HCT116 (cell line): ENCODE data around the gene SMIM14. TPM values are rescaled to one million over a fixed set of nuclear protein-coding genes. Genes with fewer than 3 reads are reported as not detected.

Source experiments
- ATAC-seq: fragments of 200-7000 bp; cut with Tn5 transposase; 2 replicates; pipeline ENCODE4 v1.9.1; 2020; ENCODE audit warnings: mild to moderate bottlenecking, moderate library complexity
- BruUV-seq: library from RNA; stranded (reverse); fragments of 400-500 nt; replicated peaks from 2 replicates; lab custom pipeline; 2021; lab: Mats Ljungman, UMichigan
- CTCF ChIA-PET: fragments of 300-600 bp; sonication (Branson Sonifier 250); formaldehyde crosslinking; loops from one replicate; lab custom pipeline; 2021; ENCODE audit warnings: antibody characterized with exemption; lab: Charles Lee
- POLR2A ChIA-PET: fragments of 300-600, 350-600 bp; sonication (Branson Sonifier 250); formaldehyde crosslinking; loops from one replicate; lab custom pipeline; 2021; ENCODE audit warnings: antibody characterized with exemption; lab: Charles Lee
- RAD21 ChIA-PET, 2 experiments: fragments of 300-600 bp; sonication (Branson Sonifier 250); formaldehyde crosslinking; loops; one replicate each; lab custom pipeline; 2023; ENCODE audit warnings: low total read pairs in 2 of 2; ENCODE audit not compliant: uncharacterized antibody in 2 of 2, unreplicated experiment in 2 of 2, low non-redundant PET in 1 of 2; lab: Charles Lee
- DNase-seq: peaks from one replicate; pipeline ENCODE4 v3.0.0-alpha.2; 2010; ENCODE audit warnings: low read depth, low spot score
- H2AFZ ChIP-seq: fragments of 200-600 bp; shearing (Covaris generic), sonication (generic); 2 replicates; pipeline ENCODE4 v1.6.1; 2017; ENCODE audit warnings: low read depth, mixed run types, mixed read lengths, antibody characterized with exemption, low read length; ENCODE audit not compliant: poor library complexity, severe bottlenecking
- H3K27ac ChIP-seq: 2 replicates; pipeline ENCODE4 v1.5.1; 2012; ENCODE audit warnings: low read depth, low read length
- H3K27me3 ChIP-seq: fragments of 200-600 bp; sonication (generic); 2 replicates; pipeline ENCODE4 v1.6.1; 2016; ENCODE audit warnings: mixed run types, low read length, mixed read lengths; ENCODE audit not compliant: insufficient read depth
- H3K36me3 ChIP-seq, 2 experiments: fragments of 200-500 bp in 1 of 2; fragments of 200-600 bp in 1 of 2; sonication (Bioruptor generic) in 1 of 2; sonication (generic) in 1 of 2; 2 replicates each; pipeline versions ENCODE4 v1.5.1 to v1.6.1; 2014 to 2016; ENCODE audit warnings: low read length in 2 of 2, inconsistent platforms in 1 of 2, mixed read lengths in 1 of 2, mixed run types in 1 of 2; ENCODE audit not compliant: insufficient read depth in 2 of 2, control insufficient read depth in 1 of 2
- H3K4me1 ChIP-seq, 2 experiments: fragments of 200-600 bp in 1 of 2; sonication (generic) in 1 of 2; 2 replicates each; pipeline versions ENCODE4 v1.5.1 to v1.6.1; 2012 to 2017; ENCODE audit warnings: low read length in 2 of 2, inconsistent platforms in 1 of 2, mild to moderate bottlenecking in 1 of 2, mixed read lengths in 1 of 2, mixed run types in 1 of 2, moderate library complexity in 1 of 2; ENCODE audit not compliant: insufficient read depth in 2 of 2, control insufficient read depth in 1 of 2
- H3K4me2 ChIP-seq: fragments of 200-600 bp; sonication (generic); 2 replicates; pipeline ENCODE4 v1.6.1; 2017; ENCODE audit warnings: mixed run types, low read length, mixed read lengths
- H3K4me3 ChIP-seq, 2 experiments: fragments of 200-600 bp in 1 of 2; sonication (generic) in 1 of 2; replicated peaks in 1 of 2; 2 replicates each; pipeline ENCODE4 v1.5.1; 2011 to 2016; ENCODE audit warnings: low read length in 2 of 2, control low read depth in 1 of 2, low read depth in 1 of 2, mild to moderate bottlenecking in 1 of 2, mixed read lengths in 1 of 2, mixed run types in 1 of 2
- H3K79me2 ChIP-seq: fragments of 200-600 bp; sonication (generic); 2 replicates; pipeline ENCODE4 v1.6.1; 2017; ENCODE audit warnings: mild to moderate bottlenecking, mixed run types, low read length, moderate library complexity, mixed read lengths; ENCODE audit not compliant: insufficient read depth
- H3K9ac ChIP-seq: fragments of 200-600 bp; sonication (generic); 2 replicates; pipeline ENCODE4 v1.6.1; 2016; ENCODE audit warnings: low read length, mixed read lengths
- H3K9me2 ChIP-seq: fragments of 200-600 bp; sonication (generic), shearing (Covaris generic); 2 replicates; pipeline ENCODE4 v1.6.1; 2017; ENCODE audit warnings: mixed run types, mild to moderate bottlenecking, moderate library complexity; ENCODE audit not compliant: insufficient read depth
- H3K9me3 ChIP-seq, 2 experiments: fragments of 200-500 bp in 1 of 2; fragments of 200-600 bp in 1 of 2; sonication (Bioruptor generic) in 1 of 2; sonication (generic) in 1 of 2; 2 replicates each; pipeline ENCODE4 v1.6.1; 2014 to 2017; ENCODE audit warnings: low read length in 2 of 2, mixed read lengths in 2 of 2, inconsistent platforms in 1 of 2, low read depth in 1 of 2, mild to moderate bottlenecking in 1 of 2, mixed run types in 1 of 2, moderate library complexity in 1 of 2; ENCODE audit not compliant: control insufficient read depth in 1 of 2, insufficient read depth in 1 of 2
- H4K20me1 ChIP-seq: fragments of 200-600 bp; sonication (generic), shearing (Covaris generic); 2 replicates; pipeline ENCODE4 v1.6.1; 2017; ENCODE audit warnings: mixed run types, mild to moderate bottlenecking, moderate library complexity; ENCODE audit not compliant: insufficient read depth
- CBX3 ChIP-seq: IDR thresholded peaks from 2 replicates; pipeline ENCODE4 v1.6.1; 2012; ENCODE audit warnings: low read depth
- EGR1 ChIP-seq: IDR thresholded peaks from 2 replicates; pipeline ENCODE4 v1.6.1; 2012; ENCODE audit warnings: low read depth
- ELF1 ChIP-seq: IDR thresholded peaks from 2 replicates; pipeline ENCODE4 v1.6.1; 2012; ENCODE audit warnings: low read depth, borderline replicate concordance
- EZH2 ChIP-seq: fragments of 200-600 bp; sonication (generic); IDR thresholded peaks from 2 replicates; pipeline ENCODE4 v1.6.1; 2017; ENCODE audit warnings: antibody characterized with exemption, mixed run types
- EZH2phosphoT487 ChIP-seq: fragments of 200-600 bp; IDR thresholded peaks from 2 replicates; pipeline ENCODE4 v1.6.1; 2018; ENCODE audit warnings: antibody characterized with exemption, borderline replicate concordance
- FOSL1 ChIP-seq: IDR thresholded peaks from 2 replicates; pipeline ENCODE4 v1.6.1; 2012; ENCODE audit warnings: low read depth
- MAX ChIP-seq: IDR thresholded peaks from 2 replicates; pipeline ENCODE4 v1.6.1; 2012
- POLR2A ChIP-seq: IDR thresholded peaks from 2 replicates; pipeline ENCODE4 v1.7.0; 2011; ENCODE audit warnings: borderline replicate concordance; ENCODE audit not compliant: insufficient read depth, insufficient read length; ENCODE audit errors: extremely low read depth
- POLR2AphosphoS5 ChIP-seq: IDR thresholded peaks from 2 replicates; pipeline ENCODE4 v1.6.1; 2011; ENCODE audit warnings: mild to moderate bottlenecking, low read depth, low read length, moderate library complexity
- SIN3A ChIP-seq: IDR thresholded peaks from 2 replicates; pipeline ENCODE4 v1.6.1; 2012; ENCODE audit warnings: low read depth
- SP1 ChIP-seq: IDR thresholded peaks from 2 replicates; pipeline ENCODE4 v1.6.1; 2012; ENCODE audit warnings: low read depth
- TCF7L2 ChIP-seq: IDR thresholded peaks from 2 replicates; pipeline ENCODE4 v1.7.0; 2011; ENCODE audit warnings: borderline replicate concordance, inconsistent platforms; ENCODE audit not compliant: insufficient read depth, insufficient read length; ENCODE audit errors: extremely low read depth
- YY1 ChIP-seq: IDR thresholded peaks from 2 replicates; pipeline ENCODE4 v1.6.1; 2011; ENCODE audit warnings: low read length, low read depth, moderate library complexity, mild to moderate bottlenecking; ENCODE audit not compliant: insufficient replicate concordance; ENCODE audit errors: extremely low read depth
- ZNF274 ChIP-seq: fragments of 200-500 bp; sonication (Bioruptor generic); IDR thresholded peaks from 2 replicates; pipeline ENCODE4 v1.6.1; 2014; ENCODE audit warnings: mild to moderate bottlenecking, low read depth, low read length, inconsistent platforms
- intact Hi-C: fragments of 100-400 bp; cut with micrococcal nuclease; formaldehyde crosslinking; loops from 2 replicates; pipeline ENCODE4 v1.10.0; 2022
- total RNA-seq: library from RNA; stranded (reverse); gene quantifications from one replicate; pipeline ENCODE4 v1.2.1, GENCODE V29; 2021; ENCODE audit not compliant: unreplicated experiment
- TF ChIP-seq, protein P1 (sequence below): IDR thresholded peaks from 2 replicates; pipeline ENCODE4 v1.6.1; 2011; ENCODE audit warnings: mild to moderate bottlenecking, low read length, moderate library complexity; ENCODE audit not compliant: insufficient replicate concordance; ENCODE audit errors: extremely low read depth
- TF ChIP-seq, protein P2 (sequence below), 3 experiments: fragments of 200-600 bp in 1 of 3; sonication (generic) in 1 of 3; IDR thresholded peaks in 2 of 3; conservative IDR thresholded peaks in 1 of 3; 2 replicates each; pipeline ENCODE4 v1.5.1; 2012 to 2017; ENCODE audit warnings: low read depth in 2 of 3, low read length in 2 of 3, antibody characterized with exemption in 1 of 3, borderline replicate concordance in 1 of 3, control low read depth in 1 of 3, mild to moderate bottlenecking in 1 of 3, mixed read lengths in 1 of 3, mixed run types in 1 of 3, moderate library complexity in 1 of 3; ENCODE audit not compliant: insufficient read depth in 1 of 3

The SMIM14 gene
- total RNA-seq, 1 experiment from 2014 or later: 21.6 TPM

DNA sequence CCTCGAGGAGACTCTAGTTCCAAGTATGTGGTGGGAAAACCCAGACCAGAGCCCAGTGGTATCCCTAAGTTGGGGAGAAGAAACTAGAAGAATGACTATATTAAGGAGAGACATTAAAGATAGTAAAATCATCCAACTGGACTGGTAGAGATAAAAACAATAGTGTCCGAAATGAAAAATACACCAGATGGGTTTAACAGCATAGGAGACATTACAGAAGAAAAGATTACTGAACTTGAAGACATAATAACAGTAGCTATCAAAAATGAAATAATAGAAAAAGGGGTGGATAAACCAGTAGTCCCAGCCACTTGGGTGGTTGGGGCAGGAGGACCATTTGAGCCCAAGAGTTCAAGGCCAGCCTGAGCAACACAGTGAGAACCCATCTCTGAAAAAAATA, 31.9 kb downstream of the SMIM14 start:
- POLR2A ChIA-PET: no interaction called here
- Histone ChIP-seq H4K20me1 (no peaks in the 10 kb centered on the region), H3K4me3 (no peak overlapping the region), H3K4me1 (peaks cover 0 to 8% of the 10 kb centered on the region in 2 experiments; a peak in 1 of 4 replicates), H3K4me2 (no peak overlapping the region), H3K79me2 (no peaks in the 10 kb centered on the region)
- no peak for ATAC-seq
- no TSS peak for BruUV-seq
- TF ChIP-seq EZH2: no peak
- TF ChIP-seq, protein P1, sequence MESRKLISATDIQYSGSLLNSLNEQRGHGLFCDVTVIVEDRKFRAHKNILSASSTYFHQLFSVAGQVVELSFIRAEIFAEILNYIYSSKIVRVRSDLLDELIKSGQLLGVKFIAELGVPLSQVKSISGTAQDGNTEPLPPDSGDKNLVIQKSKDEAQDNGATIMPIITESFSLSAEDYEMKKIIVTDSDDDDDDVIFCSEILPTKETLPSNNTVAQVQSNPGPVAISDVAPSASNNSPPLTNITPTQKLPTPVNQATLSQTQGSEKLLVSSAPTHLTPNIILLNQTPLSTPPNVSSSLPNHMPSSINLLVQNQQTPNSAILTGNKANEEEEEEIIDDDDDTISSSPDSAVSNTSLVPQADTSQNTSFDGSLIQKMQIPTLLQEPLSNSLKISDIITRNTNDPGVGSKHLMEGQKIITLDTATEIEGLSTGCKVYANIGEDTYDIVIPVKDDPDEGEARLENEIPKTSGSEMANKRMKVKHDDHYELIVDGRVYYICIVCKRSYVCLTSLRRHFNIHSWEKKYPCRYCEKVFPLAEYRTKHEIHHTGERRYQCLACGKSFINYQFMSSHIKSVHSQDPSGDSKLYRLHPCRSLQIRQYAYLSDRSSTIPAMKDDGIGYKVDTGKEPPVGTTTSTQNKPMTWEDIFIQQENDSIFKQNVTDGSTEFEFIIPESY: no peak
- TF ChIP-seq, protein P2, sequence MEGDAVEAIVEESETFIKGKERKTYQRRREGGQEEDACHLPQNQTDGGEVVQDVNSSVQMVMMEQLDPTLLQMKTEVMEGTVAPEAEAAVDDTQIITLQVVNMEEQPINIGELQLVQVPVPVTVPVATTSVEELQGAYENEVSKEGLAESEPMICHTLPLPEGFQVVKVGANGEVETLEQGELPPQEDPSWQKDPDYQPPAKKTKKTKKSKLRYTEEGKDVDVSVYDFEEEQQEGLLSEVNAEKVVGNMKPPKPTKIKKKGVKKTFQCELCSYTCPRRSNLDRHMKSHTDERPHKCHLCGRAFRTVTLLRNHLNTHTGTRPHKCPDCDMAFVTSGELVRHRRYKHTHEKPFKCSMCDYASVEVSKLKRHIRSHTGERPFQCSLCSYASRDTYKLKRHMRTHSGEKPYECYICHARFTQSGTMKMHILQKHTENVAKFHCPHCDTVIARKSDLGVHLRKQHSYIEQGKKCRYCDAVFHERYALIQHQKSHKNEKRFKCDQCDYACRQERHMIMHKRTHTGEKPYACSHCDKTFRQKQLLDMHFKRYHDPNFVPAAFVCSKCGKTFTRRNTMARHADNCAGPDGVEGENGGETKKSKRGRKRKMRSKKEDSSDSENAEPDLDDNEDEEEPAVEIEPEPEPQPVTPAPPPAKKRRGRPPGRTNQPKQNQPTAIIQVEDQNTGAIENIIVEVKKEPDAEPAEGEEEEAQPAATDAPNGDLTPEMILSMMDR (IDR thresholded peaks at IDR 0.05 in 2 of 3, conservative IDR thresholded peaks at IDR 0.05 in 1 of 3; ENCODE audit: borderline replicate concordance in 1 of 3, insufficient read depth in 1 of 3, low read depth in 2 of 3, low read length in 2 of 3): no peak
- TF ChIP-seq YY1: no peak
- TF ChIP-seq FOSL1: no peak
- TF ChIP-seq SIN3A: no peak
- no peak for TF ChIP-seq SP1
- no peak for TF ChIP-seq TCF7L2
- TF ChIP-seq ZNF274: no peak
- no peak for TF ChIP-seq EGR1
- no peak for TF ChIP-seq POLR2AphosphoS5
- no peak for TF ChIP-seq ELF1
- no peak for TF ChIP-seq EZH2phosphoT487
- no peak for TF ChIP-seq POLR2A
- TF ChIP-seq CBX3: no peak
- TF ChIP-seq MAX: no peak
- TF ChIP-seq, all 23 proteins: peak for 0
- H3K9me3 ChIP-seq: no peaks in the 10 kb centered on the region
- H3K27ac ChIP-seq: no peak overlapping the region
- H3K9ac ChIP-seq: no peak overlapping the region
- no peaks in the 10 kb centered on the region for H3K9me2 ChIP-seq
- ChIA-PET RAD21 (no interaction called here), CTCF (no interaction called here)
- H3K27me3 ChIP-seq: no peaks in the 10 kb centered on the region
- no peak overlapping the region for H2AFZ ChIP-seq
- intact Hi-C loops: no loop called here
- no peak for DNase-seq
- H3K36me3 ChIP-seq: no peaks in the 10 kb centered on the region
